ENCODE measurements around the gene TUBG1.
"Not testable (repeated sequence)": the region's sequence is repeated elsewhere in the genome, so short reads cannot be mapped to it uniquely, and the experiment has no call there.

The TUBG1 gene

DNA sequence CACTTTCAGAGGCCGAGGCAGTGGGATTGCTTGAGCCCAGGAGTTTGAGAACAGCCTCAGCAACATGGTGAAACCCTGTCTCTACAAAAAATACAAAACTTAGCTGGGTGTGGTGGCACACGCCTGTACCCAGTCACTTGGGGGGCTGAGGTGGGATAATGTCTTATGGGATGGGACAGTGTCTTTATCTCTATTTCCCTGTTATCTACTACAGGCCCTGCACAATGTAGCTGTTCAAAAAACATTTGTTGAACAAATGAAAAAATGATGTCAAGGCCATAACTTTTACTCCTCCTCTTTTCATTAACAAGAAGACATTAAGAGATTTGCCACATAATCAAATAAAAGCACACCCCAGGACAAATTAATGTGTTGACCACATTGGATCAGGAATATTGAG lies 13.8 kb downstream of the TUBG1 start:
- DNase-seq (ENCODE audit: low read depth in 3 of 3), result no peak

DNA sequence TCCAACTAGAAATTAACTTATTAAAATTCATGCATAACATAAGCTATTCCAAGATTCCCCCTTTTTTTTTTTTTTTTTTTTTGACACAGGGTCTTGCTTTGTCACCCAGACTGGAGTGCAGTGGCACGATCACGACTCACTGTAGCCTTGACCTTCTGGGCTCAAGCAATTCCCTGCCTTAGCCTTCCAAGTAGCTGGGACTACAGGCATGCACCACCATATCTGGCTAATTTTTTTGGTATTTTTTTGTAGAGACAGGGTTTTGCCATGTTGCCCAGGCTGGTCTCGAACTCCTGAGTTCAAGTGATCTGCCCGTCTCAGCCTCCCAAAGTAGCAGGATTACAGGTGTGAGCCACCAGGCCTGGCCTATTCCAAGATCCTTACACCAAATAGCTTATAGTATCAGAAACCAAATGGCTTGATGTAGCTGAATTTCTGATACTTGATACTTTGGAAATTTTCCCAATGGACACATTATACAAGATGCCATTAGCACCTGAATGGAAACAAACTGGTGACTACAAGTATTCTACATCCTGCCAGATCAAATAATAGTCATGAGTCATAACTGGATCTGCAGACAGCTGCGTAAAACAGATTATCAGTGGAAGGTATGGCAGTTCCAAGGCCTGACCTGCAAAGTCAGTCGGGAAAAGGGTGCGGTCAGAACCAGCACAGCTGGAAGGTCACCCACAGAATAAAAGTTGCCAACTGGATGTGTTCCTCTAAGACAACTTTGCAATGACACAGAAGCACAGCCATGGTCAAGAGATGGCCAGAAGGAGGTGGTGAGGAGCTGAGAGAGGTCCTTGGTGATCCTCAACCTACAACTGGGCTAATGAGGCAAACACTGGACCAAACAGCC lies 14.5 kb downstream of the TUBG1 start:
- no peak for DNase-seq (ENCODE audit: low read depth in 3 of 3)

DNA sequence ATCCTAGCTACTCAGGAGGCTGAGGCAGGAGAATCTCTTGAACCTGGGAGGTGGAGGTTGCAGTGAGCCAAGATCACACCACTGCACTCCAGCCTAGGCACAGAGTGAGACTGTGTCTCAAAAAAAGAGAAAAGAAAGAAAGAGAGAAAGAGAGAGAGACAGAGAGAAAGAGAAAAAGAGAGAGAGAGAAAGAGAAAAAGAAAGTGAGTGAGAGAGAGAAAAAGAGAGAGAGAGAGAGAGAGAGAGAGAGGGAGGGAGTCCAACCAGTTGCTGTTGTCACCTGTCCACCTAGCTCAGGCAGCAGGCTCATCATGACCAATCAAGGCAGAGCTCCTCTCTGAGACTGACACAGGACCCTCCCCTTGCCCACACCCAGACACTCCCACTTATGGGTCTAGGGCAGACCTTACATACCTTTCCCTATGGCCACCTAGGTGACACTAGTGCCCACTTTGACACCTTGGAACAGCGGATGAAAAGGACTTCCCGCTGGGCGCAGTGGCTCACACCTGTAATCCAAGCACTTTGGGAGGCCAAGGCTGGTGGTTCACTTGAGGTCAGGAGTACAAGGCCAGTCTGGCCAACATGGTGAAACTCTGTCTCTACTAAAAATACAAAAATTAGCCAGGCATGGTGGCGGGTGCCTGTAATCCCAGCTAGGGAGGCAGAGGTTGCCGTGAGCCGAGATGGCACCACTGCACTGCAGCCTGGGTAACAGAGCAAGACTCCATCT lies 17.7 kb downstream of the TUBG1 start:
- not testable (repeated sequence) for DNase-seq (ENCODE audit: low read depth in 3 of 3)

DNA sequence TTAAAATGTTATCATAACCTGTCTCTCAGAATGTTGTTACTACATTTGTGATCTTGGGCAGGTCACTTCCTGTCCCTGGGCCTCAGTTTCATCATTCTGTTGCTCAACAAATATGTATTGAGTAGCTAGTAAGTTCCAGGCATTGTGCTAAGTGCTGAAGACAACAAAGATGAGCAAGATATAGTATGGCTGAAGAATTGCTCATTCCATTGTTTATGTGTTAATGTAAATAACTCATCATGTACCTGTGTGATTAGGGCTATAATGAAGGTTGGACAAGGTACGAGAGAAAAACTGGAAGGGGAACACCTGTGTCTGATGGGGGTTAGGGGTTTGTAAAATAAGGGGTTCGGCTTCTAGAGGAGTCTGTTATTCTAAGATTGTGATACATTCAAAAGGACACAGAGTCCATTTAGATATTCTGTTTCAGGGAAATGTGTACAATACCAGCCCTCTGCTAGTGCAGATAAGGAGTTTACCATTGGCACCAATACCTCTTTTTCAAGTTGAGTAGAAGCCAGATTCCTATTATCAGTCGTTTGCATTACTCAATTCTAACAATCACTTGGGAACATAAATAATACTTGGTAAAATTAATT lies 20.0 kb downstream of the TUBG1 start:
- no peak for DNase-seq (ENCODE audit: low read depth in 3 of 3)

DNA sequence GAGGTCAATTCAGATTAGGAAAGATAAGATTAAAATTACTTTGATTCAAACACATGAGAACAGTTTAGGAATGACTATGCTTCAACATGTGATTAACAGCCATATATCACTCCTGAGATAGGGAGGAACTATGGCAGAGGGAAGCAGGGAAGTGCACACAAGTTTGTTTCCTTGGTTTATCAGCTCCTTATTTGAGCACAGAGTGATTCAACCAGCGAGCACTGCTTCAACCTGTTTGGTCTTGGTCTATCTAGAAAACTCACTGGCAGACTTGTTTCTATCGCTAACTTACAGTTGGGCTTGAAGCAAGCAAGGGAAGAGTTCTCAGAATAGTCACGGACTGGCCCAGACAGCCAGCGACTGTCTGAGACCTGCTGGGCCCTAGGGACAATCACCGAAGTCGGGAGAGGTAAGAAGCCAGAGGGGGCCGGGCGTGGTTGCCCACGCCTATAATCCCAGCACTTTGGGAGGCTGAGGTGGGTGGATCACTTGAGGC lies 23.5 kb downstream of the TUBG1 start:
- no peak for DNase-seq (ENCODE audit: low read depth in 3 of 3)

DNA sequence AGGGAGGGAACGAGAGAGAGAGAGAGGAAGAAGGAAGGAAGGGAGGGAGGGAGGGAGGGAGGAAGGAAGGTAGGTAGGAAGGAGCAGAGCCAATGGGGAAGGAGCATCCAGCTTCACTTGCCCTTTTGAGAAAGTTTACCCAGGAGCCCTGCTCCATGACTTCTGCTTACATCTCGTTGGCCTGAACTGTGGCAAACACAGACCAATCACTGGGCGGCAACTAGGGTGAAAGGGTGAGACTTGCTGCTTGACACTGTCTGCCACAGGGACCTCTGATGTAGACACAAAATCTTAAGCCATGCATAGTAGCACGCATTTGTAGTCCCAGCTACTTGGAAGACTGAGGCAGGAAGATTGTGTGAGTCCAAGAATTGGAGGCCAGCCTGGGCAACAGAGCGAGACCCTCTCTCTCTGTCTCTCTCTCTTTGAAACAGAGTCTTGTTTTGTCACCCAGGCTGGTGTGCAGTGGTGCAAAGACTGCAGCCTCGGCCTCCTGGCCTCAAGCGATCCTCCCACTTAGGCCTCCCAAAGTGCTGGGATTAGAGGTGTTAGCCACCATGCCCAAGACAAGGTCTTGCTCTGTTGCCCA lies 30.1 kb downstream of the TUBG1 start:
- no peak for DNase-seq (ENCODE audit: low read depth in 3 of 3)

DNA sequence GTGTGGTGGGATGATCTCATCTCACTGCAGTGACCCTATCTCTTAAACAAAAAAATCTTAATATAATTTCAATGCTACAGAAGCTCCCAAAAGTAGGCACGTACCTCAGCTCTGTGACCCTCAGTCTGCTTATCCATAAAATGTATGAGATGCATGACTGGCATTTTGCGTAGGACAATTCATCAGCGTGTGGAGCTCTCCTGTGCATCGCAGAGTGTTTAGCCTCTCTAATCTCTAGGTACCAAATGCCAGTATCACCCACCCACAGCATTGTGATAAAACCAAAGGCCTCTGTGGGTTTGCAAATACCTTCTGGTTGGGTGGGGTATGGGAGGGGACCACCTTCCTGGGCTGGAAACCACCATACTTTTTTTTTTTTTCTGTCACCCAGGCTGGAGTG lies 30.6 kb downstream of the TUBG1 start:
- no peak for DNase-seq (ENCODE audit: low read depth in 3 of 3)

DNA sequence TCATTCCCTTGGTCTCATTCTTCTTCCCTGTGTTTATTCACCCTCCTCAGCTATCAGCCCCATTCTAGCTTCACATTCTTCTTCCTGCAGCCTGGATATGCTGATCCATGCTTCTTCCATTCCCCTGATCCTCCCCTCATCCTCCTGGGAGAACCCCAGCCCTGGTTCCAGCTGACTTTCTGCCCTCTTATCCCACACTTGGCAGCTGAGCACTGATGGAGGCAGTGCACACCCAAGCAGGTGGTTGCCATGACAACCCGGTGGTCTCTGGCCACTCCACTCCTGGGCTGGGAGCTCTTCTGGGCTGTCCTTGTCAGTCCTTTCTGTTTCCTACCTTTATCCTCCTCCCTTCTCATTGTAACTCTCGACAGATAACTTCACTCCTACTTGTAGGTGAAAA lies 32.9 kb downstream of the TUBG1 start:
- no peak for DNase-seq (ENCODE audit: low read depth in 3 of 3)

DNA sequence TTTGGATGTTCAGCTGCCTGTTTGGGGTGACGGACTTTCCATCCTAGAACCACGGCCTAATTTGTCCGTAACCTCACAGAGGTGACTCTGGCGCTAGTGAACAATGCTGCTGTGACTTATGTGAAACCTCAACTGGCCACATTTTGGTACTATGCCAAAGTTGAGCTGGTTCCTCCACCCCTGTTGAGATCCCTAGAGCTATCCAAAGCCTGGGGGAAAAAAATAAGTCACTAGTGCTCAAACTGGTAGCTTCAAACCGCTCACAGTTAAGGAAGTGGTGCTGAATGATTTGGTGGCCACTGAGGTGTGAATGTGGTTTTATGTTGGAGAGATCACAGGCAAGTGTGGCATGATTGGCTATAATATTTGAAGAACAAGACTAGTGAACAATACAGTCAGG lies 38.3 kb downstream of the TUBG1 start:
- DNase-seq (ENCODE audit: low read depth in 3 of 3), result no peak

DNA sequence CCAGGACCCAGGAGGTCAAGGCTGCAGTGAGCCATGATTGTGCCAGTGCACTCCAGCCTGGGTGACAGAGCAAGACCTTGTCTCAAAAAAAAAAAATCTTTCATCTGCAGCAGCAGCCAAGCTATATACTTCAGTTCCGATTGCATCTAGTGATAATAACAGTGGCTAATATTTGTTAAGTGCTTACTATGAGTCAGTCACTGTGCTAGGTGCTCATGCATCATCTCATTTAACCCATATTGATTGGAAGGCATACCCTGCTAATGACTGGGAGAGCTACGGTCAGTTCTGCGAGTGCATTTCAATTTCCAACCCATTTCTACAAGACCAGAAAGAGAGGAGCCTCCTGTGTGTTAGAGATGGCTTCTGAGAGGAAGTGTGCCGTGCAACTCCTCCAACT lies 41.9 kb downstream of the TUBG1 start:
- no peak for DNase-seq (ENCODE audit: low read depth in 3 of 3)

DNA sequence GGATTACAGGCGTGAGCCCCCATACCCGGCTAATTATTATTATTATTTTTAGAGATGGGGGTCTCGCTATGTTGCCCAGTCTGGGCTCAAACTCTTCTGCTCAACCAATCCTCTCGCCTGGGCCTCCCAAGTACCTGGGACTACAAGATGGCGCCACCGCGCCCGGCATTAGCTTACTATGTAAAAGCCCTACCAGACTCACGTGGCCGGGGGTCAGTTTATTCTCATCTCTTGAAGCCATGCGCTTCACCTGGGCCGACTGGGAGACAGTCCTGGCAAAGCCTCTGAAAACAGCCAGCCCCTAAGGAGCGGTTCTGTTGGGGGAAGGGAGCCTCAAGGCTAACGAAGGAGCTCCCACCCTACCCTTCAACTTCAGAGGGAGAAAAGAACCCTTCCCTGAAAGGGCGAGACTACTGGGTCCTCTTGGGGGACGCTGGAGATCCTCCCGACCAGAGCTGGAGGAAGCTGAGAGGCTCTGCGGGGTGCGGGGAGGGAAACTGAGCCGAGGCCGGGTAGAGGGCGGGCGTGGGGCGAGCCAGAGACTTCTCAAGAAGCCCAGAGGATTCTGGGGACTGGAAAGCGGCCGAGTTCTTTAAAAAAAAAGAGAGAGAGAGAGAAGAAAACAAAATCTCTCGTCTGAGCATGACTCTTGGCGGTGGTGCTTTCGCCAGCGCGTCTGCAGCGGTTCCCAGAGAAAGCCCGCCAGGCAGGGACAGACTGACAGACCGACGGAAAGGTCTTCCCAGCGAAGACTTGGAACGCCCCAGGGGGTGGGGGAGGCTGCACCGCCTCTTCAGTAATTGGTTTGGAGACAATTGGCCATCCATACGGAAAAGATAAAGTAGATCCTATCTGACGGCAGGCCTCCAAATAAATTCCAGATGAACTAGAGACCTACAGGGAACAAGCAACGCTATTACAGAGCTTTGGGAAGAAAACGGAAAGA lies 44.0 kb downstream of the TUBG1 start:
- no peak for DNase-seq (ENCODE audit: low read depth in 3 of 3)

DNA sequence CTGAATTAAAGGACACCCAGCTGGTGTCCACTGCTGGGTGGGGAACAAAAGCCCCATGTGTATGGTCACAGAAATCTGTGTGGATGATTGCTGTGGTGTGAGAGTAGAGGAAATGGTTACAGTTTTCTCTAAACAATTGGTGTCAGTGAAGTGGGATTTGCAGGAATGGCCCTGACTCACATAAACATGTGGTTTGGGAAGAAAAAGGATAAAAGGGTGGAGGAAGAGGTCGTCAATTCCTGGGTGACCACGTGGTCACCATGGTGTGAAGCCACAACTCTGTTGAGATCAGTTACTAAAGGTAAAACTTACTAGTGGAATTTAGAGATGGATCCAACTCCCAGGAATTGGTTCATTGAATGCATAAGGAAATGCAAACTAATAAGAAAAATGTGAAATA lies 46.0 kb downstream of the TUBG1 start:
- no peak for DNase-seq (ENCODE audit: low read depth in 3 of 3)

DNA sequence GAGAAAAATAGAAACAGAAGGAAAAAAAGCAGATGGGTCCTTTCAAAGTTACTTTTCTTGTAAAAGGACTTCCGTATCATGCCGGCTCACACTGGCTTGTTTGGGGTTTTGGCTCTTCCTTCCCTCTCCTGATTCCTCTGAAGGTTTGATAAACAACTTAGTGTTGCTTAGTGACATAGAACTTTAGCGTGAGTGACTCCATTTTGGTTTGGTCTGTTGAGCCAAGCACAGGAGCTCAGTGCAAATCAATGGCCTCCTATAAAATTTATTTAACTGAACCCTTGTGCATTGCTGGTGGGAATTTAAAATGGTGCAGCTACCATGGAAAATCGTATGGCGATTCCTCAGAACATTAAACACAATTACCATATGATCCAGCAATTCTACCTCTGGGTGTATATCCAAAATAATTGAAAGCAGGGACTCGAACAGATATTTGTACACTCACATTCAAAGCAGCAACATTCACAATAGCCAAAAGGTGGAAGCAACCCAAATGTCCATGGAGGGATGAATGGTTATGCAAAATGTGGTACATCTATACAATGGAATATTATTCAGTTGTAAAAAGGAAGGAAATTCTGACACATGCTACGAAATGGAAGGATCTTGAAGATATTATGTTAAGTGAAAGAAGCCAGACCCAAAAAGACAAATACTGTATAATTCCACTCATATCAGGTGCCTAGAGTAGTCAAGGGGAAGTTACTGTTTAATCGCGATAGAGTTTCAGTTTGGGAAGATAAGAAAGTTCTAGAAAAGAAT lies 48.5 kb downstream of the TUBG1 start:
- no peak for DNase-seq (ENCODE audit: low read depth in 3 of 3)

DNA sequence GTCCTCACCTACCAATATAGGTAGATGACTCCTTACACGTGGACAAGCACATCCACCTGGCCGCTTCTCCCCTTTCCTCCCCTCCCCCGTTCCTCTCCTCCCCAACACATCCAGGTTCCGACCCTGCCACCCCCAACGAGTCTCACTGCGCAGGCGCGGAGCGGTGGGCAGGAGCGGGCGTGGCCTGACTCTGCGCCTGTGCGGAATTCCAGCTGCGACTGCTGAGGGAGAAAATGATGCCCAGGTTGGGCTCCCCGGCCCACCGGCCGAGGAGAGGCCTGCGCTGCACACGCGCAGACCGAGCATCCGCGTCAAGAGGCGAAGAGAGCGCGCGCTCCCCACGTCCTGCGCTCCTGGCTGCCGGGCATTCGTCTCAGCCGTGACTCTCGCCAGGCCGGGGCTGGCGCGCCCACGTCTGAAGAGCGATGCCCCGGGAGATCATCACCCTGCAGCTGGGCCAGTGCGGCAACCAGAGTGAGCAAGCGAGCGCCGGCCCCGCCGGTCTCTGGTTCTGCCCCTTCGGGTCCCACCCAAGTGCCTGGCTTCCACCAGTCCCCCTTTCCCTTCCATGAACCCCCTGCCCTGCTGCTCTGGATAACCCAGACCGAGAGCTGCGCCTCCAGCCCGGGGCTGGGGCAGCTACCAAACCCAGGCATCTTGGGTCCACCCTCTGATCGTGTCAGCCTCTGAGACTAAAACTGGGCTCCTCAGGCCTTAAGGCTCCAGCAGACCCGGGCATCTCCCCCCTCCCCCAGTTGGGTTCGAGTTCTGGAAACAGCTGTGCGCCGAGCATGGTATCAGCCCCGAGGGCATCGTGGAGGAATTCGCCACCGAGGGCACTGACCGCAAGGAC lies 49.8 kb downstream of the TUBG1 start, which contains the start of gene TUBG2:
Gene TUBG2 (plus strand): TSS at position 206 of the 853 bp plus-strand sequence. CDS start 220 bp downstream, at position 426.
- peak; percentile 62 to 85 (median 69) for DNase-seq (ENCODE audit: low read depth in 3 of 3)

DNA sequence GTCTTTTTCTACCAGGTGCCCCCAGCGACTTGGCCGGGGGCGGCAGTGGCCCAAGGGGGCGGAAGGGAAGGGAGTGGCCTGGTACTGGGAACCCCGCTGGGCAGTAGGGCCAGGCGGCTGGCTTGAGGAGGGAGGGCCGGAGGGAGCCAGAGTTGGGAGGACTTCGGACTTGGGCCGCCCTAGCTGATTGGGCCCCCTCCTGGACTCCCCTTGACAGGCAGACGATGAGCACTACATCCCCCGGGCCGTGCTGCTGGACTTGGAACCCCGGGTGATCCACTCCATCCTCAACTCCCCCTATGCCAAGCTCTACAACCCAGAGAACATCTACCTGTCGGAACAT lies 50.4 kb downstream of the TUBG1 start:
- not testable (repeated sequence) for DNase-seq (ENCODE audit: low read depth in 3 of 3)

DNA sequence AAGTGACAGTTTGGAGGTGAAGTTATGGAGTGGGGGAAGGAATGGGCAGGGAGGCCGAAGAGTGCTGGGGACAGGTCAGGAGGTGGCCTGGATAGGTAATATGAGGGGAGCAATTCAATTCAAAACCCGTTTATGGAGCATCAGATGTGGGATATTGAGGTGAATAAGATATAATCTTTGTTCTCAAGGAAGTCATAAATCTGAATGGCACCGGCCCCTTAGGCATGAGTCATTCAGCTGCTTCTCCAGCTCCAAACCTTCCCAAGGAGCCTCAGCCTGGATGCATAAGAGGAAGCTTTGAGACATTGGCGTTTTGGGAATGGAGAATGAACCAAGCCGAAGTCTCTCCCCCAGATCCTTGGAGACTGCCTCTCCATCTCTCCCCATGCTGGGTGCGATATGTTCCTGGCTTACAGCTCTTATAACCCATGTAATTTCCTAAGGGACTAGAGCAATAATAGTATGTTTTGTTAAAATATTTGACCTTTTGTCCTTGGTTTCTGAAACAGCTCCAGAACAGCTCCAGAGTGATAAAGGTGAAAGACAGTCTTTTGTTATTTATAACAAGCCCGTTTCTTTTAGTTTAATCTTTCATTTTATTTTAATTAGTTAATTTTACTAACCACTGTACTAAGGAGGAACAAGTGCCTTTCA lies 51.3 kb downstream of the TUBG1 start:
- DNase-seq (ENCODE audit: low read depth in 3 of 3), result no peak
